Limb (tissue), 2 donors: ENCODE measurements around the gene SBF2.

Source experiments
- DNase-seq, 2 donors: peaks; one replicate each; pipeline ENCODE4 v3.0.0-alpha.2; 2016; ENCODE audit errors: extremely low spot score in 2 of 2

Gene SBF2

DNA sequence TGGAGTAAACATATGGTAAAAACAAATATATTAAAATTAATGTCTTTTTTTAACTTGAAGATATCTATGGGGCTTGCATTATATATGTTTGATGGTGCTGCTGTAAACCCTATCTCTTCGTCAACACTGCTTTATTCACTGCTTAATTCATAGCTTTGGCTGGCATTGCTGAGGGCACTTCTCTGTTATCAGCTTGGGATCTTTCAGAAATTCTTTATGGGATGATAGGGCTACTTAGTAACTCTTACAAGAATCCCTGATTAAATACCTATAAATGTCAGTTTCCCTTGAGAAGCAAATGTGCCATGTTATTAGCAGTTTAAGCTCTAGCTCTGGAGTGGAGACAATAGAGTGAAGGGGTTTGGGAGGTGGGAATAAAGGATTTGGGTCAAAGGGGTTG, 517.8 kb downstream of the SBF2 start:
- no peak for DNase-seq

- no peak for DNase-seq
Observed at GRCh38 chr11:9775398-9775779, 518.6 kb downstream of the SBF2 start.

GRCh38 chr11:9774591-9775397, 519.2 kb downstream of the SBF2 start:
- DNase-seq, result no peak

GRCh38 chr11:9774109-9774508, 519.9 kb downstream of the SBF2 start:
- DNase-seq, result no peak

- DNase-seq, result no peak
Observed at GRCh38 chr11:9773524-9773923, 520.5 kb downstream of the SBF2 start.

GRCh38 chr11:9772218-9772617, 521.8 kb downstream of the SBF2 start:
- DNase-seq, result no peak

- DNase-seq, result no peak
Observed at GRCh38 chr11:9771071-9771511, 522.9 kb downstream of the SBF2 start.

GRCh38 chr11:9769621-9770020, 524.4 kb downstream of the SBF2 start:
- no peak for DNase-seq

DNA sequence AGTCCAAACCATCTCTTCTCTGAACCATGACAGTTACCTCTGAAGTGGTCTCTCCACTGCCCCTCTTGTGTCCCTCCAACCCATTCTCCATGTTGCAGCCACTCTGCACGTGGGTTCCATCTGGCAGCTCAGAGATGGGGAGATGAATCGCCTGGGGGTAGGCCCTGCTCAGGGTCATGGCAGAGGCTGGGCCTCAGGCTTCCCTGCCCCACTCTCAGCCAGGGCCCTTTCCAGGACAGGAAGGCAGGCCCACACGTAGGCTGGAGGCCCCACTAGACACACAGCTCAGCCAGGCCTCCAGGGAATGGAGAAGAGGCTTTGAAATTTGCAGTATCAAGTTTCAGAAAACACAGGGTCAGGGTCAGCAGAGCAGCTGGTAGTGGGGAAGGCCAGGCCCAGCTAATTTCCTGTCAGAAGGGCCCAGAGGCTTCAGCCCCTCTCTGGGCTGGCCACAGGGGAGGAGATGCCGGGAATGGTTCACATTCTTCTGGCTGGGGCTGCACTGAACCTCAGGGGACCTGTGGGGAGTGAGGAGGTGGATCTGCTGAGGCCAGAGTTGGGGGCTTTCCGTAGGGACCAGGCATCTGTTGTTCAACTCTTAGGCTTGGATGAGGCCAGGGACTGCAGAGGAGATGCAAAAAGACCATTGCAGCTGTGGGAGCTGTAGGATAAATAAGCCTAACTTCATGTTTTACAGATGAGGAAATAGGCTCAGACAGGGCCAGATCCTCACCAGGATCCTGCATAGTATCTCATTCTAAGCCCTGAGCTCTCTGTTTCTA, 528.5 kb downstream of the SBF2 start:
- peak; percentile 61 to 62 for DNase-seq

DNA sequence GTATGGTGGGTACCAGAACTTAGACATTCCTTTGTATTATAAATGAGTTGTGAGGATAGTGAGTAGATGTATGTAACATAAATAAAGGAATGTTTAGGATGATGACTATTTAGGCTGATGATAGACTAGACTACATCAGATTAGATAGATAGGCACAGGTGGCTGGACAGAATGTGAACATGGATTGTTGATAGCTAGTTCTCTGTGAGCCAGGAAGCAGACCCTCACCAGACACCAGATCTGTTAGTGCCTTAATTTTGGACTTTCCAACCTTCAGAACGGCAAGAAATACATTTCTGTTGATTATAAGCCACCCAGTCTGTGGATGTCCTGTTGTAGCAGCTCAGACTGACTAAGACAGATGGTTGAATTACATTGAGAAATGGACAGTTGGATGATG, 530.7 kb downstream of the SBF2 start:
- DNase-seq, result no peak

DNA sequence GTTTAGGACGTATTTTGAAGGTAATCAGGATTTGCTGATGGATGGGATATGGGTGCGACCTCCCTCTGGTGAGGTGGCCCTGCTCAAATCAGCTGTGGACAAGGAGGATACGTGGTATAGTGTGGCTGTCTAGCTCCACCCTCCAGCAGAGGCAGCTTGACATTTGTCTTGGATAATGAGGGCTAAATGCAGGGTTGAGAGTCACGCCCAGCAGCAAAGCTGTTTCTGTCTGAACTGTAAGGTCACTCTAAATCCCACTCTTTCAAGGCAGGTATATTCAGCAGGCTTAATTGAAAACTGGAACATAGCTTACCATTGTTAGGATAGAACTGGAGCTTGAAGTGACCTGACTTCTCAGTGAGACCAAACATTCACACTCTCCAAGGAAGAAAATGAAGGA, 531.5 kb downstream of the SBF2 start:
- no peak for DNase-seq

DNA sequence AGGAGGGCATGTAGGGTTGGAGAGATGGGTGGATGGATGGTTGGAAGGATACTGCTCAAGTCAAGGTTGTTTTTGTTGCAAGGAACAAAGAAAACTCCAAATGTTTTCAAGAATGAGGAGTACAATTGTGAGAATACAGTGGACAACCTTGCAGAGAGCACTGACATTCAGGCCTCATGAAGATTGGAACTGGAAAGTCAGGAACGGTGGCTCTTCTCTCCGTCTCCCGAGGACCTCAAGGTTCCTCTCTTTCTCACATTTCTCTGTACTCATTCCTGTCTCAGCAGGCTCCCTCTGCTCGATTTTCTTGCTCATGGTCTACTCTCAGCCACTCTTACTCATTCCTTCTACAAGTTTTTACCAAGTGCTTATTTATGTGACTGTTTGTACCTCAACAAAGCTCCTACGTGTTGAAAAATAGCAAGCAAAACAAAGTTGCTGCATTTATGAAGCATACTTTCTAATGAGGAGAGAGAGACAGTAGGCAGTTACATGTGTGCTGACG, 532.5 kb downstream of the SBF2 start:
- no peak for DNase-seq

DNA sequence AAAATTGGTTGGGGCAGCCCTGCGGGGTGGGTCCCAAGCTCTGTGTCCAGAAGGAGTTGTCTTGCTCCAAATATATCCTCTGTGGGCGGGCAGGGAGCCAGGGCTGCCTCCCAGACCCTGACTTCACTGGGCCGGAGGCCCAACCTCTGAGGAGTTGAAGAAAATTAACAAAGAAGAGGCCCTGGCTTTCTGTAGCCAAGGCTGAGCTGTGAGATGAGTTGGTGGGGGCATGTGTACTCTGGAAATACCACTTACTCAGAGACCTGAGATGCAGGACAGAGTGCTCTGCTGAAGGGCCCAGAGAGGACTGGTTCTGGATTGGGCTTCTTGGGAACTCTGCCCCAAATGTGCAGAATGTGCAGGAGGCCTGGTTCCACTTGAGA, 533.8 kb downstream of the SBF2 start:
- peak; percentile 65 to 68 for DNase-seq

DNA sequence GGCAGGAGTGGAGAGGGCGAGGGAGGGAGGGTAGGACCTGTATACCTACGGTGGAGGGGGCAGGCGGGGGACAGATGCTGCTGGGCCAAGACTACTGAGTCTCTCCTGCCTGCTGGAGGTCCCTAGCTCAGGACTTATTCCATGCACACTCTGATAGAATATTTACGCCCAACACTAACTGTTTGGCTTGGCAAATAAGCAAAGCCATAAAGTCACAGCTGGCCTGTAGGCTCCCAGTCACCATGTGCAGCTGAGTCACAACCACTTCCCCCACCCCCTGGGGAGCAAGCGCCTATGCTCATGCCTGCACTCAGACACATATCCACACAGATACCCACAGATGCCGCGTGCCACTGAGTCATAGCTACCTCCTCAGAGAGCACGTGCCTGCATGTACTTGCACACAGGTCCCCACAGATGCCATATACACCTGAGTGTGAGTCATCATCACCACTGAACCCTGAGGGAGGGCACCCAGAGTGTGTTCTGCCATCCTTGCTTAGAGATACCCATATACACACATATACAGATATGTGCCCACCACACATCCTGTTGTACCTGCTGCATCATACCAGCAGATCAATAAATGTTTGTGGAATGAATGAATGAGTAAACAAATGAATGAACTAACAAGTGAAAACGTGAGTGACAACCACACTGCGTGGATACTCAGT, 534.4 kb downstream of the SBF2 start:
- peak in 1 of 2 donors; percentile 62 for DNase-seq

DNA sequence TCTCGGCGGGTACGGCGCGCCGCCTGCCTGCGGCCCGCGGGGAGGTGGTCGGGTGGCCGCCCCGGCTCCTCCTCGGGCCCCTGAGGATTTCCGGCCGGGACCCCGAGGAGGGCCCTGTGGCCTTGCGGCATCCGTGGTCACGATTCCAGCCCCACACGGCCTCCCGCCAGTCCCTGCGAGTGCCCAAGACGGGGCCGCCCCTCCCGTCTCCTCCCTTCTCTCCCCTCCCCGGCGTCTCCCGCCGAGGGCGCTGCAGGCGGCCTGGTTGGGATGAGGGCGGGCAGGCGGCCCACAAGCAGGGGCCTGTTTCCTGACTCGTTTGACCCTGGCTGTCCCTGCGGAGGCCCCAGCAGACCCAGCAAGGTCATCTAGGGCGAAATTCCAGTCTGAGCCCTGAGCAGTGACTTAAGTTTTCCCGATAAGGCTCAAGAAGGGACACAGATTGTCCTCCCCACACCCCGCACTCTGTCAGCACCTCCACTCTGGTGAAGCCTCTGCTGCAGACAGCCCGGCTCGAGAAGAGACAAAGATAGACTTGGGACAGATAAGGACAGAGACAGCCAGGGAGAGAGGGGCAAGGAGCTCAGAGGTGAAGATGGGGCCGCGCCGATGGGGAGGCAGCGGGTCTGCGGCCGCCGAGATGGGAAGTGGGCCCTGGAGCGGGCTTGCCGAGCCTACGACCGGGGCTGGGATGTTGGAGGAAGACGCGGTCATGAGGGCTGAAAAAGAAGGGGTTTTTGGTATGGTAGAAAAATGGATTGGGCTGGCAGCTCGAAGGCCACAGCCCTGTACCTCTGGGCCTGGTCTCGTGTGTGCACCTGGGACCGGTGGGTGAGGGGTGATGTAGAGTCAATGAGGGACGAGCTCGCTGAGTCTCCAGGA, 535.1 kb downstream of the SBF2 start:
- peak; percentile 58 to 80 for DNase-seq

GRCh38 chr11:9757809-9758636, 536.0 kb downstream of the SBF2 start:
- DNase-seq, result peak; percentile 77 to 90

DNA sequence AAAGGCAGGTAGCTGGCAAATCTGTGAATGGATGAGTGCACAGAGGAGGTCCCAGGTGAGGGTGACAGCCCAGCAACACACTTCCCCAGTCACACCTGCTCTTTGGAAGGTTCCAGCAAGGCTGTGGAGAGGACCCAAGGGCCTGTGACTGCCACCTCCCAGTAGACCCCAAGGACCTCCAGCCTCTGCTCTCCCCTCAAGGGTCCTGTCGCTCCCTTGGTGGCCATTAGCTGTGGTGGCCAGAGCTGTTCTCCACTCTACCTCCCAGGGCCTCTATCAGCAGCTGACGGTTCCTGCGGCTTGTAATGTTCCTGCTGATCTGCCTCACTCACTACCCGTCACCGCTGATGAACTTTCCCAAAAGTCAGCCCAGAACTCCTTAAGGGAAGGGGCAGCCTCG, 537.1 kb downstream of the SBF2 start:
- no peak for DNase-seq

- DNase-seq, result no peak
Observed at GRCh38 chr11:9756461-9756860, 537.6 kb downstream of the SBF2 start.

DNA sequence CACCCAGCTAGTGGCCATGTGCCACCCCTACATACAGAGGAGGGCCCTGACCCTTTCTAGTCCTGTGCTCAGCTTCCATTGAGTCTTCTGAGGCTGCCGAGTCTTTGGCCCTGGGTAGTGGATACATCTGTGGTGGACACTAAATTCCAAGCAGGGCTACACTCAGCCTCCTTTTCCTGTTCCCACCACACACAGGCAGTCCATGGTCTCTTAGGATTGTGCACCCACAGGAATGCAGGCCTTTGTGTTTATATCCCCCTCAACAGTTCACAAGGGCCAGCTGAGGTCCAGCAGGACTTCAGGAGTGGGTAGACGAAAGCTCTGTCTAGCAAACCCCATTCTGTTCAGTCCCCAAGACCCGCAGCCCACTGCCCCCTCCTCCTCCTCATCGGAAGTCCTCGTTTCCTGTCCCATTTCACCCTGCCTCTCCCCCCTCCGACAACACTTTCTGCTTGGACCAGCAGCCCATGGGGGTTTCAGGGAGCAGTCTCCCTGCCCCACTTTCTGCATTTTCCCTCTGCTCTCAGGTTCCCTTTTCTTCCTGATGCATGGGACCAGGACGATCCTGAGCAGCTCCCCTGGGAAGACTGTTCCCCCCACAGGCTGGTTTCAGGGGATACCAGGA, 538.3 kb downstream of the SBF2 start:
- DNase-seq, result no peak

DNA sequence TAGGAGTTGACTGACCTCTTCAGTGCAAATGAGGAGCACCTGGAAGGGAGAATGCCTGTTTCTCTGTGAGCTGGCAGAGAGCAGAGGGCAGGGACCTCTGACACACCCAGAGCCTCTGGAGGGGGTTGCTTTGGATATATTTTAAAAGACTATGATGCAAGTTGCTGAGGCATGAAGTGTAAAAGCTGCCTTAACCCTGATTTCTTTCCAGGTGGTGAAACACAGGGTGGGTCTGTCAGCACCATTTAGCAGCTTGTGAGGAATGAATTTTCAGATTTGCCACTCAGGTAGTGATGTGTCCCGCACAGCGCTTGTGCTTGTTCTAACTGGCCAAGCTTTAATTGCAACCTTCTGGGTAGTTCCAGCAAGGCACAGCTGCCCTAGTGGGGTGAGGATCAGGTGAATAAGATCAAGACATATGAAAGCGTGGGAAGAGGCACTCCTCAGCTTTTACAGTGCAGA, 540.0 kb downstream of the SBF2 start:
- no peak for DNase-seq
